ENCODE results near the gene CUL1.

- TF ChIP-seq POLR2A (IDR thresholded peaks at IDR 0.05; ENCODE audit: borderline replicate concordance, extremely low read depth, insufficient read depth, insufficient read length): no peak
- TF ChIP-seq EZH2 (IDR thresholded peaks at IDR 0.05): no peak
- no peak for TF ChIP-seq ATF3 (IDR thresholded peaks at IDR 0.05)
- TF ChIP-seq CTCF (IDR thresholded peaks at IDR 0.05 in 2 of 3, conservative IDR thresholded peaks at IDR 0.05 in 1 of 3; ENCODE audit: borderline replicate concordance in 1 of 3, insufficient read depth in 1 of 3, low read depth in 2 of 3, low read length in 2 of 3): no peak
- no peak for TF ChIP-seq SIN3A (IDR thresholded peaks at IDR 0.05; ENCODE audit: low read depth)
- TF ChIP-seq, protein P1, sequence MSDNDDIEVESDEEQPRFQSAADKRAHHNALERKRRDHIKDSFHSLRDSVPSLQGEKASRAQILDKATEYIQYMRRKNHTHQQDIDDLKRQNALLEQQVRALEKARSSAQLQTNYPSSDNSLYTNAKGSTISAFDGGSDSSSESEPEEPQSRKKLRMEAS (IDR thresholded peaks at IDR 0.05): no peak
- TF ChIP-seq JUND (IDR thresholded peaks at IDR 0.05): no peak
- no peak for TF ChIP-seq CEBPB (IDR thresholded peaks at IDR 0.05; ENCODE audit: low read depth)
- no peak for TF ChIP-seq RAD21 (IDR thresholded peaks at IDR 0.05; ENCODE audit: low read depth)
- no peak for TF ChIP-seq ZFX (IDR thresholded peaks at IDR 0.05)
- no peak for TF ChIP-seq YY1 (IDR thresholded peaks at IDR 0.05; ENCODE audit: extremely low read depth, insufficient replicate concordance, low read depth, low read length)
- no peak for TF ChIP-seq SRF (IDR thresholded peaks at IDR 0.05; ENCODE audit: low read depth)
- no peak for TF ChIP-seq POLR2AphosphoS5 (IDR thresholded peaks at IDR 0.05; ENCODE audit: low read depth, low read length)
- TF ChIP-seq REST (IDR thresholded peaks at IDR 0.05; ENCODE audit: low read depth): no peak
Measured at GRCh38 chr7:148732862-148733261, 34.2 kb downstream of the CUL1 start.

Measured in HCT116 (cell line).